ENCODE measurements around the gene GOLIM4. TPM values are rescaled to one million over a fixed set of nuclear protein-coding genes. Genes with fewer than 3 reads are reported as not detected.

Gene GOLIM4
- total RNA-seq, 1 experiment from 2014 or later, result 24.6 TPM

GRCh38 chr3:168054447-168054846 lies 41.3 kb downstream of the GOLIM4 start:
- Histone ChIP-seq H2BK12ac (ENCODE audit: insufficient read length, low read depth, low read length) (no peak overlapping the region), H3K23ac (ENCODE audit: insufficient read length, low read depth, low read length) (no peak overlapping the region), H3K56ac (ENCODE audit: insufficient read length, low read depth, low read length) (no peak overlapping the region), H3T11ph (ENCODE audit: low read length) (no peak overlapping the region), H2BK15ac (ENCODE audit: low read depth, low read length) (no peak overlapping the region), H4K8ac (replicated peaks; ENCODE audit: insufficient read length, low read depth, low read length) (no peak overlapping the region), H3K23me2 (ENCODE audit: insufficient read length, low read depth, low read length, poor library complexity, severe bottlenecking) (no peaks in the 10 kb centered on the region), H2BK5ac (ENCODE audit: insufficient read length, low read length) (no peak overlapping the region), H3K14ac (ENCODE audit: insufficient read depth, low read length) (no peak overlapping the region), H4K91ac (ENCODE audit: insufficient read length, low read depth, low read length) (no peak overlapping the region), H2AFZ (ENCODE audit: low read length) (no peak overlapping the region), H3K4me1 (ENCODE audit: insufficient read depth, low read length) (no peaks in the 10 kb centered on the region), H3K79me1 (ENCODE audit: insufficient read depth, low read depth, low read length, poor library complexity, severe bottlenecking) (no peaks in the 10 kb centered on the region), H2AK5ac (ENCODE audit: insufficient read length, low read length) (no peak overlapping the region), H3K18ac (ENCODE audit: insufficient read length, low read depth, low read length) (no peak overlapping the region), H3K4me2 (ENCODE audit: insufficient read depth, insufficient read length, low read length) (no peak overlapping the region), H3K27ac (ENCODE audit: insufficient read length, low read depth, low read length) (no peak overlapping the region), H3K4ac (ENCODE audit: low read depth, low read length) (no peak overlapping the region), H3K27me3 (ENCODE audit: insufficient read depth, low read length) (no peaks in the 10 kb centered on the region), H2BK20ac (ENCODE audit: low read depth, low read length, poor library complexity, severe bottlenecking) (no peak overlapping the region), H2BK120ac (ENCODE audit: low read depth, low read length, poor library complexity, severe bottlenecking) (no peak overlapping the region), H4K5ac (ENCODE audit: insufficient read length, low read depth, low read length) (no peak overlapping the region), H4K20me1 (ENCODE audit: control insufficient read depth, insufficient read depth, insufficient read length) (no peaks in the 10 kb centered on the region), H3K9me3 (ENCODE audit: control insufficient read depth, low read depth, low read length) (no peaks in the 10 kb centered on the region), H3K9ac (ENCODE audit: extremely low read depth, insufficient read length, low read length) (no peak overlapping the region), H3K79me2 (ENCODE audit: insufficient read depth, low read length) (no peaks in the 10 kb centered on the region; the same call in 1 of the 2 replicates)
- H3K27me3 Mint-ChIP-seq (ENCODE audit: low read depth), result no peaks in the 10 kb centered on the region
- DNase-seq, result no peak
- peaks cover 19 to 30% (median 28%) of the 10 kb centered on the region in 3 experiments for H3K36me3 Mint-ChIP-seq (ENCODE audit: insufficient read depth in 1 of 3, low read depth in 3 of 3)
- no CpG with 5 or more reads among the region's 5 CpGs for WGBS (ENCODE audit: extremely low coverage, insufficient read length, low lambda C conversion rate)
- no peak overlapping the region; a peak in 1 of 5 replicates for H3K4me3 Mint-ChIP-seq
- TF ChIP-seq CTCF (conservative IDR thresholded peaks at IDR 0.05), result no peak
- peaks cover 5 to 7% of the 10 kb centered on the region in 2 experiments for H3K4me1 Mint-ChIP-seq
- H3K9me3 Mint-ChIP-seq, result peaks cover 21 to 26% of the 10 kb centered on the region in 2 experiments
- H3K27ac Mint-ChIP-seq, result peak overlapping the region; percentile 51 to 65 (median 52); a peak in 3 of 7 replicates
